ENCODE results near the gene DIAPH3.

- TF ChIP-seq EP300 (IDR thresholded peaks at IDR 0.05) (no peak), POLR2AphosphoS5 (IDR thresholded peaks at IDR 0.05) (no peak), POLR2A (IDR thresholded peaks at IDR 0.05) (no peak), CTCF (IDR thresholded peaks at IDR 0.05) (peak; percentile 15 to 73 (median 50))
Measured at GRCh38 chr13:59677966-59678814, 485.5 kb downstream of the DIAPH3 start.

Data from sigmoid colon (tissue), 4 donors.